NCI-H526 (cell line): ENCODE results near the gene NBEA.
"Not testable (repeated sequence)": the region's sequence is repeated elsewhere in the genome, so short reads cannot be mapped to it uniquely, and the experiment has no call there.

Experiments used
- DNase-seq, 2 experiments: peaks; one replicate each; lab custom pipeline; 2025; lab: John Stamatoyannopoulos, UW

NBEA gene

GRCh38 chr13:35058585-35058984 is 116.5 kb downstream of the NBEA start:
- peak in 1 of 2 experiments; percentile 4 for DNase-seq

- DNase-seq, result peak; percentile 27 to 50
Measured at GRCh38 chr13:35086667-35087066, 144.6 kb downstream of the NBEA start.

DNA sequence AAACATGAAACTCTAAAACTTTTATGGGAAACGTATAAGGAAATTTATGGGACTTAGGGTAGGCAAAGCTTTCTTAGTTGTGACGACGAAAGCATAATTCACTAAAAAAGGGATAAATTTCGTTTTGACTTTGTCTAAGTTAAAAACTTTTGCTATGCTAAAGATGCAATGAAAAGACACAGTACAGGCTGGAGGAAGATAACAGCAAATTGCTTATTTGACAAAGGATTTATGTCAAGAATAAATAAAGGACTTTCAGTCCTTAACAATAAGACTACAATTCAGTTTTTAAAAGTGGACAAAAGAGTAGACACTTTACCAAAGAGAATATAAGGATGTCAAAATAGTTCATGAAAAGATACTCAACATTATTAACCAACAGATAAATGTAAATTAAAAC is 150.2 kb downstream of the NBEA start:
- DNase-seq, result no peak

DNA sequence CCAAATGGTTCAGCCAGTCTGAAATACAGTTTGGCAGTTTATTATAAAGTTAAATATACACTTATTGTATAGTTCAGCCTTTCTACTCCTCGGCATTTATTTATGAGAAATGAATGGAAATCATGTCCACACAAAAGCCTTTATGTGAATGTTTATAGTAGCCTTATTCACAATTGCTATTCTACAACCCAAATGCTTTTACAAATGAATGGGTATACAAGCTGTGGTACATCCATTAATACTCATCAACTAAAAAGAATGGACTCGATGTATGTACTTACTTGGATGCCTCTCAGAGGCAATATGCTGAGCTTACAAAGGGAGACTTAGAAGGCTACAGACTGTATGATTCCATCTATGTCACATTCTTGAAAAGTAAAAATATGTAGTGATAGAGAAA is 150.7 kb downstream of the NBEA start:
- DNase-seq, result no peak

DNA sequence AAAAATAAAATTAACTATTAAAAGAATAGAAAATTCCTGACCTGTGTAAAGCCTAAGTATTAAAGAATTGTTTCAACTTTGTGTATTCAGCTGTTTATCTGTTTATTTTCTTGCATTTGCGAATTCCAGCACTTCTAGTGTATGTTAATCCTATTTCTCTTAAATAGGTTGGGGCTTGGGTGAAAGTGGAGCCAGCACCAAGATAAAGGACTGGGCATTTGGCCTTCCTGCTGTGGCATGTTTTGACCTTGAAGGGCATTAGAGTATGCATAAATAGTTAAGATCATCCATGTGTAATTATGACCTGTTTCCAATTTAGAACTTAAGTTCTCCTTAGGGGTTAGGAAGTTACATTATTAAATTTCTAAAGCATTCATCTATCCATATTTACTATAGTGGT is 151.3 kb downstream of the NBEA start:
- no peak for DNase-seq

GRCh38 chr13:35106771-35107170 is 164.7 kb downstream of the NBEA start:
- DNase-seq, result peak in 1 of 2 experiments; percentile 5

DNA sequence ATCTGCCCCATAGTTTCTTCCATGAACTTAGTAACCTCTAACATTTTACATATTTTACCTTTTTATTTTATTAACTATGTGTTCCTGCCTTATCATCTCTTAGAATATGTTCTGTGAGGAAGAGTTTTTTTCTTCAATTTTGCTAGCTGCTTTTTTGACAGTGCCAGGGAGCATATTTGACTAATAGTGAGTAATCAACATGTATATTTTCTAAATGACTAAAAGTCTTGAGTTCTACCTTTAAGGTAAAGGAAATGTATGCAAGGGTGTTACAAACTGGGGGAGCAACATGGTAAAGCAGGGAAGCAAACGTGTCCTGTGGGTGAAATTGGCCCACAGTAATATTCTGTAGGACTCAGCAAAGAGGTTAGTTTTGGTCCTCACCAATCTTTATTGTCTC is 165.5 kb downstream of the NBEA start:
- DNase-seq, result no peak

GRCh38 chr13:35113612-35114011 is 171.5 kb downstream of the NBEA start:
- not testable (repeated sequence) for DNase-seq

DNA sequence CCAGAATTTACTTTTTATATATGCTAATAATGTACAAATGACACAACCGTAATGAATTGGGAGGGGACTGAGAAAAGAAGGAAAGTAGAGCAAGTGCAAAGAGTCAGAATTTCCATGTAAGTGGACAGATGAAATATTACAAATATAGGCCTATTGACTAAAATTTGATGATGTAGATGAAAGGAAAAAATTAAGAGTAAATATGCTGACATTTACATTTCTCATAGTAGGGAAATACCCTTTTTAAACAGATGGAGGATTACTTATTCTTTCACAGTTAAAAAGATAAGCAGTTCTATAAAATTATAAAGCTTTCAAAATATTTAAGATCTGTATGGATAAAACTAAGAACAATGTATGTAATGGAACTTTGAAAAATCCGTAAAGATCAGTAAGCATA is 185.4 kb downstream of the NBEA start:
- no peak for DNase-seq

- DNase-seq, result no peak
Measured at GRCh38 chr13:35129500-35129899, 187.4 kb downstream of the NBEA start.

- DNase-seq, result no peak
Measured at GRCh38 chr13:35131471-35131870, 189.4 kb downstream of the NBEA start.

GRCh38 chr13:35136585-35136984 is 194.5 kb downstream of the NBEA start:
- DNase-seq, result no peak

DNA sequence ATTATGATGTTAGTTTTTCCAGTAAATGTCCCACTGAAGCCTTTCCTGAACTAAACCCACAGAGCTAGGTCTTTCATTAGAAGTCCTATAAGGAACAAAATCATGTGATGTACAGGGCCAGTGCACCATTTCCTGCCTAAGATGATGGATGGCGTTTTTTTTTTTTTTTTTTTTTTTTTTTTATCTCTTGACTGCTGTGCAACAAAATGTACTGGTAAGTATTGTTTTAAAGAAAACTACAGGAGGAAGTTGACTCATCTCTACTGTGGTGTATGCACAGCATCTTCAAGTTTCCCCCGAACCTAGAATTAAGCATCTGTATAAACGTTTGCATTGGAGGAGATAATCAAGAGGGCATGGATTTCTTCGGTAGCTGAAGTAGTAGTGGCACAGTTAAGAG is 197.5 kb downstream of the NBEA start:
- no peak for DNase-seq

DNA sequence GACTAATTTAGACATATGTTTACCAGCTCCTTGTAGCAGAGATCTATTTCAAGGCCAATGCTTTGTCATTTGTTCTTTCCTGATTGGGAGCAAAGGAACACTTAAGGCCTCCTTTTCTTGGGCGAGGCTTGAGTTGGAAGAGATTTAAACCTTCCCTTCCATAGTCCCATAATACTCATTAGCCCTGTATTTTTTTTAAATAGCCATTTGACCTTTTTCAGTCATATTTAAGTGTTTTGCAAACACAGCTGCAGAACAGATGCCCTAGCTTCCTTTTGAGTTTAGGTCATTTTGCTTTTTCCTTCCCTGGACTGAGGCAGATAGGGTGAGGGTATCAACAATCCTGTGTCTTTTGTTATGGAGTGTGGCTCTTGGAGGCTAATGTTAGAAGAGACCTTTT is 198.3 kb downstream of the NBEA start:
- DNase-seq, result no peak

GRCh38 chr13:35140831-35141230 is 198.8 kb downstream of the NBEA start:
- DNase-seq, result no peak

- DNase-seq, result no peak
Measured at GRCh38 chr13:35143123-35143522, 201.1 kb downstream of the NBEA start.

GRCh38 chr13:35144166-35144890 is 202.3 kb downstream of the NBEA start:
- no peak for DNase-seq

DNA sequence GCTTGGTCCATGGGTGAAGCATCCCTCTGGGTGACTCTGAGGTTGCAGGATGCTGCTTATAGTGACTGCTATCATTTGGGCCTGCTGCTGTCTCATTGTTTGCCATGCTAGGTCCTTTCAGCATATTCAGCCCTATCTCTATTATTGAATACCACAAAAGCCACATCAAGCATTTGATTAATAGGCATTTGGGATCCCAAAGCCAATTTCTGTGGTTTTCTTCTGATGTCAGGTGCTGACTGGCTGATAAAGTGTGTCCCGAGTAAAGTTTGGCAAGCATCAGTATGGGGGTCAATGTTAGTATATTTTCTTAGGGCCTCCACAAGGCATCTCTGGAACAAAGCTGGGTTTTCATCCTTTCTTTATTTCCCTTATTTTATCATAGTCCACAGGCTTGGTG is 204.6 kb downstream of the NBEA start:
- no peak for DNase-seq

DNA sequence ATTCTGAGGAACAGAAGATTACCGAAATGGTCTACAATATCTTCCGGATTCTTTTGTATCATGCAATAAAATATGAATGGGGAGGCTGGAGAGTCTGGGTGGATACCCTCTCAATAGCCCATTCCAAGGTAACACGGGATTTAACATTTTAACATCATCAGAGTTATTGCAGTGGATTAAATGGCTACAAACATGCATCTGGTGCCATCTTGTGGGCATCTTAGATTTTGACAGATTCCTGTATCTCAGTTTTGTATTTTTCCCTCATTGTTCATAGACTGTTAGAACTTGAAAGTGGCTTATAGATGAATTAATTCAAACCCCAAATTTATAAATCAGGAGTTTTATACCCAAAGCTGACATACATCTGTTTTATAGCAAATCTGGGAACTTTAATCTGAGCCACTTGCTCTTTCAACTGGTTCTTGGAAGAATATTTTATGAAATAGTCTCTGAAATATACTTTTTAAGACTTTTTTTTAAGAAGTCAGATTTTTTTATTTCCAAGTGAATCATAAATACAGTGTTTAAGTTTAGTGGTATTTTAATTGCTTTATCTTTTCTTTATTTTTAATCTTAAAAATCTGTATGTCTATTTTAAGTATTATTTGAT is 215.2 kb downstream of the NBEA start:
- DNase-seq, result peak; percentile 64 to 73

DNA sequence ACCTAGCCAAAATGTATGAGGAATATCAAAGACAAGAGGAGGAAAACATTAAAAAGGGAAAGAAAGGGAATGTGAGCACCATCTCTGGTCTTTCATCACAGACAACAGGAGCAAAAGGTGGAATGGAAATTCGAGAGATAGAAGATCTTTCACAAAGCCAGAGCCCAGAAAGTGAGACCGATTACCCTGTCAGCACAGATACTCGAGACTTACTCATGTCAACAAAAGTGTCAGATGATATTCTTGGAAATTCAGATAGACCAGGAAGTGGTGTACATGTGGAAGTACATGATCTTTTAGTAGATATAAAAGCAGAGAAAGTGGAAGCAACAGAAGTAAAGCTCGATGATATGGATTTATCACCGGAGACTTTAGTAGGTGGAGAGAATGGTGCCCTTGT is 217.0 kb downstream of the NBEA start:
- DNase-seq, result no peak

GRCh38 chr13:35160896-35161295 is 218.8 kb downstream of the NBEA start:
- no peak for DNase-seq

GRCh38 chr13:35162420-35162819 is 220.3 kb downstream of the NBEA start:
- DNase-seq, result no peak

- DNase-seq, result no peak
Measured at GRCh38 chr13:35163674-35164073, 221.6 kb downstream of the NBEA start.
